Loucy (cell line): ENCODE results near the gene DCAF12L1.

Experiments used
- H2AFZ ChIP-seq: fragments of 200-600 bp; sonication (generic); 2 replicates; pipeline ENCODE4 v1.6.0; 2016; ENCODE audit warnings: antibody characterized with exemption, mild to moderate bottlenecking, low read length, moderate library complexity
- H3F3A ChIP-seq: fragments of 200-600 bp; 2 replicates; pipeline ENCODE4 v1.6.0; 2016; ENCODE audit warnings: antibody characterized with exemption, low read depth, mild to moderate bottlenecking
- H3K27me3 ChIP-seq: fragments of 200-600 bp; sonication (generic); 2 replicates; pipeline ENCODE4 v1.6.1; 2014; ENCODE audit warnings: low read length, mild to moderate bottlenecking; ENCODE audit not compliant: insufficient read depth, poor library complexity, severe bottlenecking
- H3K36me3 ChIP-seq: fragments of 200-600 bp; sonication (generic); 2 replicates; pipeline ENCODE4 v1.6.1; 2016; ENCODE audit warnings: low read length; ENCODE audit not compliant: insufficient read depth
- H3K4me1 ChIP-seq: fragments of 200-600 bp; sonication (generic); 2 replicates; pipeline ENCODE4 v1.5.1; 2014; ENCODE audit warnings: low read length, mild to moderate bottlenecking; ENCODE audit not compliant: insufficient read depth, poor library complexity, severe bottlenecking
- H3K4me2 ChIP-seq: fragments of 200-600 bp; sonication (generic); 2 replicates; pipeline ENCODE4 v1.6.0; 2014; ENCODE audit warnings: antibody characterized with exemption, low read length, low read depth, mild to moderate bottlenecking; ENCODE audit not compliant: poor library complexity, severe bottlenecking
- H3K4me3 ChIP-seq: fragments of 200-600 bp; sonication (generic); 2 replicates; pipeline ENCODE4 v1.5.1; 2014; ENCODE audit warnings: low read length, mild to moderate bottlenecking, mixed read lengths; ENCODE audit not compliant: poor library complexity, severe bottlenecking
- H3K79me2 ChIP-seq: fragments of 200-600 bp; sonication (generic); 2 replicates; pipeline ENCODE4 v1.6.1; 2014; ENCODE audit warnings: low read length; ENCODE audit not compliant: insufficient read depth
- H3K9ac ChIP-seq: fragments of 200-600 bp; sonication (generic); 2 replicates; pipeline ENCODE4 v1.6.0; 2014; ENCODE audit warnings: mild to moderate bottlenecking, low read depth, low read length, moderate library complexity; ENCODE audit not compliant: poor library complexity, severe bottlenecking
- H3K9me2 ChIP-seq: fragments of 200-600 bp; sonication (generic); replicated peaks from 2 replicates; pipeline ENCODE4 v1.6.1; 2016; ENCODE audit warnings: low read depth, low read length, mixed read lengths
- H3K9me3 ChIP-seq: fragments of 200-600 bp; sonication (generic); 2 replicates; pipeline ENCODE4 v1.6.1; 2014; ENCODE audit warnings: mild to moderate bottlenecking, antibody characterized with exemption, low read length, low read depth; ENCODE audit not compliant: insufficient read depth
- H4K20me1 ChIP-seq: fragments of 200-600 bp; sonication (generic); 2 replicates; pipeline ENCODE4 v1.6.0; 2014; ENCODE audit warnings: antibody characterized with exemption, low read length, mild to moderate bottlenecking; ENCODE audit not compliant: insufficient read depth, poor library complexity, severe bottlenecking
- EZH2phosphoT487 ChIP-seq: fragments of 200-600 bp; IDR thresholded peaks from 2 replicates; pipeline ENCODE4 v1.6.1; 2018; ENCODE audit warnings: antibody characterized with exemption, mild to moderate bottlenecking, moderate library complexity, borderline replicate concordance
- TF ChIP-seq, protein P1 (sequence below): fragments of 200-600 bp; sonication (generic); conservative IDR thresholded peaks from 2 replicates; pipeline ENCODE4 v1.5.1; 2014; ENCODE audit warnings: mild to moderate bottlenecking, antibody characterized with exemption, low read length

DCAF12L1 gene

DNA sequence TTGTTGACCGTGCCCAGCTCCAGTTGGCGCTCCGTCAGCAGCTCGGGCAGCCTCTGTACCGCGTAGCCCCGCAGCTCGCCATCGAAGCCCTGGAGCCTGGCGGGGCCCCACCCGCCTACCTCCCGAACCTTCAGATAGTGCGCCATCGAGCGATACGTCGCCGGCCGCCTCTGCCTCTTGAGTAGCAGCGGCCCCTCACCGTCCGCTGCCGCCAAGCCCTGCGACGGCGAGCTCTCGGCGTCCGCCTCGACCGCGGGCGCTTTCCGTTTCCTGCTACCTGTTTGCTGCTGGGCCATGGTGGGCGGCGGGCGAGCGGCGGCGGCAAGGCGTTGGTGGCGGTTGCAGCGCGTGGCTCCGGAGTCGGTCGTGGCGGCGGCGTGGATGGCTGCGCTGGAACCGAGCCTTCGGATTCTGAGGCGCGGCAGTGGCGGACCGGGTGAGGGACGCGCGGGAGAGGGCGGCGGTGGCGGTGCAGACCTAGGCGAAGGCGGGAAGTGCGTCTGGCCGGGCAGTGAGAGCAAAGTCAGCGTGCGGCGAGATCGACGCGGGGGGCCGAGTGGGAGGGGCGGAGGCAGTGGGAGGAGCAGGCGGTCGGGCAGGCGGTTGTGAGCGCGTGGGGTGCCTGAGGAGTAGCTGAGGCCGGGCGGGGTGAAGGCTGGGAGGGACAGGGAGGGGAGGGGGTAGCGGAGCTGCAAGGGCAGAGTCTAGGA lies at the start of gene DCAF12L1:
DCAF12L1 (minus strand) TSS at position 502 of the 710 bp plus-strand sequence; CDS start at position 296, 206 bp downstream.
- Histone ChIP-seq H2AFZ (no peak within 1 kb of the TSS), H3K79me2 (no peaks in the 10 kb centered on the region), H3F3A (no peaks in the 10 kb centered on the region), H3K9me3 (no peaks in the 10 kb centered on the region), H4K20me1 (no peaks in the 10 kb centered on the region), H3K4me2 (no peak within 1 kb of the TSS), H3K4me1 (no peaks in the 10 kb centered on the region), H3K9me2 (no peaks in the 10 kb centered on the region), H3K36me3 (no peaks in the 10 kb centered on the region), H3K9ac (no peak within 1 kb of the TSS), H3K27me3 (no peaks in the 10 kb centered on the region), H3K4me3 (no peak within 1 kb of the TSS)
- TF ChIP-seq, protein P1, sequence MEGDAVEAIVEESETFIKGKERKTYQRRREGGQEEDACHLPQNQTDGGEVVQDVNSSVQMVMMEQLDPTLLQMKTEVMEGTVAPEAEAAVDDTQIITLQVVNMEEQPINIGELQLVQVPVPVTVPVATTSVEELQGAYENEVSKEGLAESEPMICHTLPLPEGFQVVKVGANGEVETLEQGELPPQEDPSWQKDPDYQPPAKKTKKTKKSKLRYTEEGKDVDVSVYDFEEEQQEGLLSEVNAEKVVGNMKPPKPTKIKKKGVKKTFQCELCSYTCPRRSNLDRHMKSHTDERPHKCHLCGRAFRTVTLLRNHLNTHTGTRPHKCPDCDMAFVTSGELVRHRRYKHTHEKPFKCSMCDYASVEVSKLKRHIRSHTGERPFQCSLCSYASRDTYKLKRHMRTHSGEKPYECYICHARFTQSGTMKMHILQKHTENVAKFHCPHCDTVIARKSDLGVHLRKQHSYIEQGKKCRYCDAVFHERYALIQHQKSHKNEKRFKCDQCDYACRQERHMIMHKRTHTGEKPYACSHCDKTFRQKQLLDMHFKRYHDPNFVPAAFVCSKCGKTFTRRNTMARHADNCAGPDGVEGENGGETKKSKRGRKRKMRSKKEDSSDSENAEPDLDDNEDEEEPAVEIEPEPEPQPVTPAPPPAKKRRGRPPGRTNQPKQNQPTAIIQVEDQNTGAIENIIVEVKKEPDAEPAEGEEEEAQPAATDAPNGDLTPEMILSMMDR = no peak
- no peak for TF ChIP-seq EZH2phosphoT487

DNA sequence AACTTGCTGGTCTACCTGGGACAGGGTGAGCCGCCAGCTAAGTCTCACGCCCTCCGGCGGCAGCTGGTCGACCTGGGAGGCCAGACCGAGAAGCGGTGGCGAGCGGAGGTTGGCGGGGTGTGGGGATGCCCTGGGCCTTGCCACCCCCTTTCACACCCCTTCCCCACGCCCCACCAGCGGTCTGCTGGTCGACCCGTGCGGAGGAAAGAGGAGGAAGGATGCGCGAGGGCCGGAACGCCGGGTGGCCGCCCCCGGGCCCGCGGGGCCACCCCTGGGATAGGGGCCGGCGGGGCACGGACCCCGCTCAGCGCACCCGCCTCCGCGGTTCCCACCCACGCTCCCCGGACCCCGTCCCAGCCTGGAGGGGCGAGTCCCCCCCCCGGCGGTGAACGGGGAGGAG lies 28.3 kb upstream of the DCAF12L1 start:
- no peaks in the 10 kb centered on the region for H3F3A ChIP-seq
- no peaks in the 10 kb centered on the region for H4K20me1 ChIP-seq
- H3K9ac ChIP-seq = no peak overlapping the region
- no peak overlapping the region for H2AFZ ChIP-seq
- no peaks in the 10 kb centered on the region for H3K27me3 ChIP-seq
- H3K4me1 ChIP-seq = no peaks in the 10 kb centered on the region
- H3K9me2 ChIP-seq = no peaks in the 10 kb centered on the region
- H3K9me3 ChIP-seq = no peaks in the 10 kb centered on the region
- H3K4me3 ChIP-seq = no peak overlapping the region
- no peaks in the 10 kb centered on the region for H3K36me3 ChIP-seq
- TF ChIP-seq, protein P1 = no peak
- no peak for TF ChIP-seq EZH2phosphoT487
- no peak overlapping the region for H3K4me2 ChIP-seq
- H3K79me2 ChIP-seq = no peaks in the 10 kb centered on the region

DNA sequence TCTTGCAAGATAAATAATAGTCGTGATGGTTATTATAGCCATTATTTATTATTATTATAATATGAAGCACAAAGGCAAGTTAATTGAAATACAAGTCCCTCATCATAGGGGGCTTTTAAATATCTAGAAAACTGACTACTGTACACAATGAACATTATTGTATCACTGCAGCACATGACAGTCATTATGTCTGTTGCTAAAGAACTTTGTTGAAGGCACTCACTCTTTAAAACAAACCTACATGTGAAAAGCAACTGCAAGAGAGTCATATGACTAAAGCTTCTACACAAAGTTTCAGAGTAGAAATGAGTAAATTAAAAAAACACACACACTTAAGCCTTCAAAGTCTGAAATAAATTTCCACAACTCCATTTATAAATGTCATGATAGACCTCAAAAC lies 23.3 kb upstream of the DCAF12L1 start:
- H3K79me2 ChIP-seq = no peaks in the 10 kb centered on the region
- no peaks in the 10 kb centered on the region for H3K4me1 ChIP-seq
- no peak overlapping the region for H3K9ac ChIP-seq
- no peaks in the 10 kb centered on the region for H3K36me3 ChIP-seq
- no peaks in the 10 kb centered on the region for H3K9me3 ChIP-seq
- H3K27me3 ChIP-seq = no peaks in the 10 kb centered on the region
- no peak overlapping the region for H3K4me2 ChIP-seq
- no peak overlapping the region for H2AFZ ChIP-seq
- H4K20me1 ChIP-seq = no peaks in the 10 kb centered on the region
- no peaks in the 10 kb centered on the region for H3F3A ChIP-seq
- TF ChIP-seq, protein P1 = no peak
- no peak for TF ChIP-seq EZH2phosphoT487
- H3K4me3 ChIP-seq = no peak overlapping the region
- H3K9me2 ChIP-seq = no peaks in the 10 kb centered on the region
